ENCODE data around the gene EXT2.

The EXT2 gene

DNA sequence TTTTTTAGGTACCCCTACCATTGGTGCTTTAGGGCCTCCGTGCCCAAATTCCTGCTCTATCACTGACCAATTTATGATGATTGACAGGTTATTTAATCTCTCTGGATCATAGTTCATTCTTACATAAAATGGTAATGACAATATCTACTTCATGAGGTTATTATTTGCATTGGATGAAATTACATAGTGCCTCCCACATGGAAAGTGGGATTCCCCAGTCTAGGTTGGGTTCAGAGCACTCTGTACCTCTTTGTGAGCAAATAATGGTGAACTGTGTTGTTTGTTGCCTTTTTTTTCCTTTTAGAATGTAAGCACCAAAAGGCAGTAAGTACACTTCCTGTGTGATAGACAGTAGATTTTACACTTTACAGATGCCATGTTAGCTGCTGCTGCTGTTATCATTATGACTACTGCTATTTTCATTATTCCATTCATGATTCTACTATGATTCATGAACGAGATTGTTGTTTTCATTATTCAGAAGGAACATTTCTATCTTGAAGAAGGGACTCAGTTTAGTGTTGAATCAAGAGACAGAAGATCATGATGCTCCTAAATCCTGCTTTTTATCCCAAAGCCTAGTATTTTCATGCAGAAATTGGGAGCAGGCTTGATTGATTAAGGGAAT, 113.6 kb downstream of the EXT2 start:
- DNase-seq (ENCODE audit: low spot score) = no peak
- H3K27ac ChIP-seq = no peak overlapping the region
- no peak overlapping the region for H3K4me3 ChIP-seq
- TF ChIP-seq, protein P1, sequence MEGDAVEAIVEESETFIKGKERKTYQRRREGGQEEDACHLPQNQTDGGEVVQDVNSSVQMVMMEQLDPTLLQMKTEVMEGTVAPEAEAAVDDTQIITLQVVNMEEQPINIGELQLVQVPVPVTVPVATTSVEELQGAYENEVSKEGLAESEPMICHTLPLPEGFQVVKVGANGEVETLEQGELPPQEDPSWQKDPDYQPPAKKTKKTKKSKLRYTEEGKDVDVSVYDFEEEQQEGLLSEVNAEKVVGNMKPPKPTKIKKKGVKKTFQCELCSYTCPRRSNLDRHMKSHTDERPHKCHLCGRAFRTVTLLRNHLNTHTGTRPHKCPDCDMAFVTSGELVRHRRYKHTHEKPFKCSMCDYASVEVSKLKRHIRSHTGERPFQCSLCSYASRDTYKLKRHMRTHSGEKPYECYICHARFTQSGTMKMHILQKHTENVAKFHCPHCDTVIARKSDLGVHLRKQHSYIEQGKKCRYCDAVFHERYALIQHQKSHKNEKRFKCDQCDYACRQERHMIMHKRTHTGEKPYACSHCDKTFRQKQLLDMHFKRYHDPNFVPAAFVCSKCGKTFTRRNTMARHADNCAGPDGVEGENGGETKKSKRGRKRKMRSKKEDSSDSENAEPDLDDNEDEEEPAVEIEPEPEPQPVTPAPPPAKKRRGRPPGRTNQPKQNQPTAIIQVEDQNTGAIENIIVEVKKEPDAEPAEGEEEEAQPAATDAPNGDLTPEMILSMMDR (IDR thresholded peaks at IDR 0.05) = no peak

GRCh38 chr11:44212128-44212527, 116.7 kb downstream of the EXT2 start:
- no peak for DNase-seq (ENCODE audit: low spot score)
- TF ChIP-seq, protein P1 (IDR thresholded peaks at IDR 0.05) = no peak
- Histone ChIP-seq H3K27ac (no peak overlapping the region), H3K4me3 (no peak overlapping the region)

- no peak for DNase-seq (ENCODE audit: low spot score)
Observed at GRCh38 chr11:44213148-44213547, 117.7 kb downstream of the EXT2 start.

GRCh38 chr11:44217432-44217831, 122.0 kb downstream of the EXT2 start:
- no peak for DNase-seq (ENCODE audit: low spot score)
- TF ChIP-seq, protein P1 (IDR thresholded peaks at IDR 0.05) = no peak
- no peak overlapping the region for H3K27ac ChIP-seq
- H3K4me3 ChIP-seq = no peak overlapping the region

More at GRCh38 chr11:44213148-44213547, 117.7 kb downstream of the EXT2 start:
- TF ChIP-seq, protein P1 (IDR thresholded peaks at IDR 0.05) = no peak
- Histone ChIP-seq H3K27ac (no peak overlapping the region), H3K4me3 (no peak overlapping the region)

GRCh38 chr11:44219830-44220796, 124.6 kb downstream of the EXT2 start:
- Histone ChIP-seq H3K27ac (no peak overlapping the region), H3K4me3 (no peak overlapping the region)
- TF ChIP-seq, protein P1 (IDR thresholded peaks at IDR 0.05) = no peak
- DNase-seq (ENCODE audit: low spot score) = no peak

GRCh38 chr11:44221456-44221855, 126.0 kb downstream of the EXT2 start:
- TF ChIP-seq, protein P1 (IDR thresholded peaks at IDR 0.05) = no peak
- no peak for DNase-seq (ENCODE audit: low spot score)
- no peak overlapping the region for H3K27ac ChIP-seq
- no peak overlapping the region for H3K4me3 ChIP-seq

Data from coronary artery (tissue), 2 donors.